K562 (cell line): Measurements from ENCODE around the gene BRICD5. TPM values are rescaled to one million over a fixed set of nuclear protein-coding genes. Genes with fewer than 3 reads are reported as not detected.

Experiments used
- ARNT ChIP-seq, 2 experiments: fragments of 450-650 bp; IDR thresholded peaks; 2 replicates each; pipeline ENCODE4 v1.6.1; 2016; ENCODE audit warnings: mild to moderate bottlenecking in 1 of 2
- C11orf30 ChIP-seq: fragments of 450-650 bp; IDR thresholded peaks from 2 replicates; pipeline ENCODE4 v1.6.1; 2016; ENCODE audit warnings: low read depth, mild to moderate bottlenecking
- HDGF ChIP-seq: fragments of 450-650 bp; IDR thresholded peaks from 2 replicates; pipeline ENCODE4 v1.6.1; 2016
- KDM1A ChIP-seq, 2 experiments: fragments of 450-650 bp; IDR thresholded peaks; 2 replicates each; pipeline ENCODE4 v1.6.1; 2016; ENCODE audit warnings: mild to moderate bottlenecking in 2 of 2
- KLF16 ChIP-seq: IDR thresholded peaks from 2 replicates; pipeline ENCODE4 v1.6.1; 2016; ENCODE audit warnings: antibody characterized with exemption
- MECOM ChIP-seq: fragments of 250-450 bp; sonication (Bioruptor Pico); IDR thresholded peaks from 2 replicates; pipeline ENCODE4 v1.8.0; 2022; ENCODE audit warnings: inconsistent platforms
- MYC ChIP-seq, 2 experiments: fragments of 250-450 bp in 1 of 2; sonication (Bioruptor Pico) in 1 of 2; IDR thresholded peaks; 2 replicates each; pipeline versions ENCODE4 v1.5.1 to v1.6.1; 2012 to 2021; ENCODE audit warnings: low read depth in 2 of 2, borderline replicate concordance in 1 of 2, improper control_type of control experiment in 1 of 2, low read length in 1 of 2, mild to moderate bottlenecking in 1 of 2, moderate library complexity in 1 of 2
- NFRKB ChIP-seq: fragments of 450-650 bp; IDR thresholded peaks from 2 replicates; pipeline ENCODE4 v1.6.1; 2016; ENCODE audit warnings: low read depth
- POLR3G ChIP-seq: IDR thresholded peaks from 2 replicates; pipeline ENCODE4 v1.6.1; 2011; ENCODE audit not compliant: insufficient read length, insufficient replicate concordance; ENCODE audit errors: extremely low read depth
- RBM17 ChIP-seq: fragments of 200-400 bp; formaldehyde crosslinking; IDR thresholded peaks from 2 replicates; pipeline ENCODE4 v1.6.1; 2017; ENCODE audit warnings: low read depth, mild to moderate bottlenecking, low read length, borderline replicate concordance
- SMC3 ChIP-seq: conservative IDR thresholded peaks from 2 replicates; pipeline ENCODE4 v1.6.1; 2011; ENCODE audit warnings: low read depth, low read length, improper control_type of control experiment; ENCODE audit not compliant: insufficient read depth
- STAT5B ChIP-seq: fragments of 250-450 bp; sonication (Bioruptor Pico); IDR thresholded peaks from 2 replicates; pipeline ENCODE4 v1.8.0; 2021; ENCODE audit warnings: mild to moderate bottlenecking, inconsistent platforms
- ZNF354B ChIP-seq: fragments of 250-450 bp; sonication (Bioruptor Pico); IDR thresholded peaks from 2 replicates; pipeline ENCODE4 v1.4.0; 2020
- ZNF830 ChIP-seq: fragments of 250-450 bp; sonication (Bioruptor Pico); IDR thresholded peaks from 2 replicates; pipeline ENCODE4 v1.5.0; 2021; ENCODE audit warnings: mild to moderate bottlenecking
- polyA plus RNA-seq, 8 experiments: library from polyadenylated mRNA; depleted of rRNA in 4 of 8; stranded (reverse) in 5 of 8; unstranded in 3 of 8; fragments of >200 nt; fragmentation: Nextera tagmentation in 2 of 8; fragmentation: Illumina TruSeq in 1 of 8; extraction: Ambion mirVana in 2 of 8; extraction: Trizol in 1 of 8; gene quantifications; 2 replicates each; pipeline versions ENCODE4 v1.2.1 to v1.2.3, GENCODE V29; 2011 to 2014; ENCODE audit warnings: inconsistent platforms in 1 of 8, missing spikeins in 1 of 8
- total RNA-seq, 7 experiments: library from RNA; depleted of rRNA in 6 of 7; stranded (reverse); fragments of >200 nt in 6 of 7; fragmentation: Illumina TruSeq in 2 of 7; extraction: Trizol in 2 of 7; gene quantifications; 2 replicates each; pipeline versions ENCODE4 v1.2.1 to v1.2.3, GENCODE V29; 2011 to 2021; ENCODE audit warnings: low replicate concordance in 1 of 7
- TF ChIP-seq, protein P1 (sequence below), 3 experiments: fragments of 200-800 bp in 1 of 3; fragments of 250-450 bp in 1 of 3; fragments of 450-650 bp in 1 of 3; sonication (Bioruptor Pico) in 1 of 3; sonication (Bioruptor generic) in 1 of 3; formaldehyde crosslinking in 1 of 3; IDR thresholded peaks; 2 replicates each; pipeline versions ENCODE4 v1.6.1 to v1.8.0; 2016 to 2022; ENCODE audit warnings: mild to moderate bottlenecking in 2 of 3, missing genetic modification characterization in 2 of 3, missing compliant biosample characterization in 1 of 3, moderate library complexity in 1 of 3
- TF ChIP-seq, protein P2 (sequence below): fragments of 450-650 bp; formaldehyde crosslinking; IDR thresholded peaks from 2 replicates; pipeline ENCODE4 v1.4.0; 2020; ENCODE audit warnings: mild to moderate bottlenecking, mixed read lengths
- TF ChIP-seq, protein P3 (sequence below): fragments of 200-800 bp; sonication (Bioruptor generic); IDR thresholded peaks from 2 replicates; pipeline ENCODE4 v1.6.1; 2016; ENCODE audit warnings: missing genetic modification characterization, missing compliant biosample characterization
- TF ChIP-seq, protein P4 (sequence below): fragments of 450-650 bp; formaldehyde crosslinking; IDR thresholded peaks from 2 replicates; pipeline ENCODE4 v1.4.0; 2020; ENCODE audit warnings: mild to moderate bottlenecking, moderate library complexity

Gene BRICD5
- total and polyA plus RNA-seq, 9 of the 15 experiments (the other 6 are each of a cell fraction or from before 2014, with no cell fraction given), result 0.24 to 15.1 (median 2.4) TPM; not detected in 1

DNA sequence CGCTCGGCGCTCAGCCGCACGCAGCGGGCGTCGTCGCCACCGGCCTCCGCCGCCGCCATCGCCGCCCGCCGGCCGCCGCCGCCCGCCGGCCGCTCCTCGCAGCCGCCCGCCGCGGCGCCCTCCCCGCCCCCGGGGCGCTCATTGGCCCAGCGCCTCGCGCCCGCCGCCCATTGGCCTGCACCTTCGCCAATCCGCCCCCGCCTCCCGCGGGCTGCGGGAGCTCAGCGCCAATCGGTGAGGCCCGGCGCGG, 4.0 kb upstream of the BRICD5 start, which contains the start of gene PGP (continued):
- TF ChIP-seq, protein P1, sequence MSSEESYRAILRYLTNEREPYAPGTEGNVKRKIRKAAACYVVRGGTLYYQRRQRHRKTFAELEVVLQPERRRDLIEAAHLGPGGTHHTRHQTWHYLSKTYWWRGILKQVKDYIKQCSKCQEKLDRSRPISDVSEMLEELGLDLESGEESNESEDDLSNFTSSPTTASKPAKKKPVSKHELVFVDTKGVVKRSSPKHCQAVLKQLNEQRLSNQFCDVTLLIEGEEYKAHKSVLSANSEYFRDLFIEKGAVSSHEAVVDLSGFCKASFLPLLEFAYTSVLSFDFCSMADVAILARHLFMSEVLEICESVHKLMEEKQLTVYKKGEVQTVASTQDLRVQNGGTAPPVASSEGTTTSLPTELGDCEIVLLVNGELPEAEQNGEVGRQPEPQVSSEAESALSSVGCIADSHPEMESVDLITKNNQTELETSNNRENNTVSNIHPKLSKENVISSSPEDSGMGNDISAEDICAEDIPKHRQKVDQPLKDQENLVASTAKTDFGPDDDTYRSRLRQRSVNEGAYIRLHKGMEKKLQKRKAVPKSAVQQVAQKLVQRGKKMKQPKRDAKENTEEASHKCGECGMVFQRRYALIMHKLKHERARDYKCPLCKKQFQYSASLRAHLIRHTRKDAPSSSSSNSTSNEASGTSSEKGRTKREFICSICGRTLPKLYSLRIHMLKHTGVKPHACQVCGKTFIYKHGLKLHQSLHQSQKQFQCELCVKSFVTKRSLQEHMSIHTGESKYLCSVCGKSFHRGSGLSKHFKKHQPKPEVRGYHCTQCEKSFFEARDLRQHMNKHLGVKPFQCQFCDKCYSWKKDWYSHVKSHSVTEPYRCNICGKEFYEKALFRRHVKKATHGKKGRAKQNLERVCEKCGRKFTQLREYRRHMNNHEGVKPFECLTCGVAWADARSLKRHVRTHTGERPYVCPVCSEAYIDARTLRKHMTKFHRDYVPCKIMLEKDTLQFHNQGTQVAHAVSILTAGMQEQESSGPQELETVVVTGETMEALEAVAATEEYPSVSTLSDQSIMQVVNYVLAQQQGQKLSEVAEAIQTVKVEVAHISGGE (CRISPR knock-in tag; IDR thresholded peaks at IDR 0.05), result peak in 2 of 3 experiments; percentile 68 to 94; a peak in 4 of 6 replicates
- TF ChIP-seq, protein P2, sequence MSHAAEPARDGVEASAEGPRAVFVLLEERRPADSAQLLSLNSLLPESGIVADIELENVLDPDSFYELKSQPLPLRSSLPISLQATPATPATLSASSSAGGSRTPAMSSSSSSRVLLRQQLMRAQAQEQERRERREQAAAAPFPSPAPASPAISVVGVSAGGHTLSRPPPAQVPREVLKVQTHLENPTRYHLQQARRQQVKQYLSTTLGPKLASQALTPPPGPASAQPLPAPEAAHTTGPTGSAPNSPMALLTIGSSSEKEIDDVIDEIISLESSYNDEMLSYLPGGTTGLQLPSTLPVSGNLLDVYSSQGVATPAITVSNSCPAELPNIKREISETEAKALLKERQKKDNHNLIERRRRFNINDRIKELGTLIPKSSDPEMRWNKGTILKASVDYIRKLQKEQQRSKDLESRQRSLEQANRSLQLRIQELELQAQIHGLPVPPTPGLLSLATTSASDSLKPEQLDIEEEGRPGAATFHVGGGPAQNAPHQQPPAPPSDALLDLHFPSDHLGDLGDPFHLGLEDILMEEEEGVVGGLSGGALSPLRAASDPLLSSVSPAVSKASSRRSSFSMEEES (CRISPR knock-in tag), result no peak
- TF ChIP-seq C11orf30 (no peak), KDM1A (IDR thresholded peaks at IDR 0.05) (no peak), ZNF354B (CRISPR knock-in tag) (no peak; the same call in 1 of the 2 replicates), HDGF (no peak), RBM17 (no peak), MECOM (CRISPR knock-in tag) (peak; percentile 75; the same call in 1 of the 2 replicates), KLF16 (no peak), ZNF830 (CRISPR knock-in tag) (no peak), SMC3 (no peak), NFRKB (no peak), STAT5B (CRISPR knock-in tag) (no peak), ARNT (IDR thresholded peaks at IDR 0.05) (no peak), MYC (IDR thresholded peaks at IDR 0.05; ENCODE audit: low read depth, low read length) (no peak), MYC (CRISPR knock-in tag; IDR thresholded peaks at IDR 0.05; ENCODE audit: borderline replicate concordance, low read depth) (no peak), POLR3G (no peak)
- TF ChIP-seq, protein P3, sequence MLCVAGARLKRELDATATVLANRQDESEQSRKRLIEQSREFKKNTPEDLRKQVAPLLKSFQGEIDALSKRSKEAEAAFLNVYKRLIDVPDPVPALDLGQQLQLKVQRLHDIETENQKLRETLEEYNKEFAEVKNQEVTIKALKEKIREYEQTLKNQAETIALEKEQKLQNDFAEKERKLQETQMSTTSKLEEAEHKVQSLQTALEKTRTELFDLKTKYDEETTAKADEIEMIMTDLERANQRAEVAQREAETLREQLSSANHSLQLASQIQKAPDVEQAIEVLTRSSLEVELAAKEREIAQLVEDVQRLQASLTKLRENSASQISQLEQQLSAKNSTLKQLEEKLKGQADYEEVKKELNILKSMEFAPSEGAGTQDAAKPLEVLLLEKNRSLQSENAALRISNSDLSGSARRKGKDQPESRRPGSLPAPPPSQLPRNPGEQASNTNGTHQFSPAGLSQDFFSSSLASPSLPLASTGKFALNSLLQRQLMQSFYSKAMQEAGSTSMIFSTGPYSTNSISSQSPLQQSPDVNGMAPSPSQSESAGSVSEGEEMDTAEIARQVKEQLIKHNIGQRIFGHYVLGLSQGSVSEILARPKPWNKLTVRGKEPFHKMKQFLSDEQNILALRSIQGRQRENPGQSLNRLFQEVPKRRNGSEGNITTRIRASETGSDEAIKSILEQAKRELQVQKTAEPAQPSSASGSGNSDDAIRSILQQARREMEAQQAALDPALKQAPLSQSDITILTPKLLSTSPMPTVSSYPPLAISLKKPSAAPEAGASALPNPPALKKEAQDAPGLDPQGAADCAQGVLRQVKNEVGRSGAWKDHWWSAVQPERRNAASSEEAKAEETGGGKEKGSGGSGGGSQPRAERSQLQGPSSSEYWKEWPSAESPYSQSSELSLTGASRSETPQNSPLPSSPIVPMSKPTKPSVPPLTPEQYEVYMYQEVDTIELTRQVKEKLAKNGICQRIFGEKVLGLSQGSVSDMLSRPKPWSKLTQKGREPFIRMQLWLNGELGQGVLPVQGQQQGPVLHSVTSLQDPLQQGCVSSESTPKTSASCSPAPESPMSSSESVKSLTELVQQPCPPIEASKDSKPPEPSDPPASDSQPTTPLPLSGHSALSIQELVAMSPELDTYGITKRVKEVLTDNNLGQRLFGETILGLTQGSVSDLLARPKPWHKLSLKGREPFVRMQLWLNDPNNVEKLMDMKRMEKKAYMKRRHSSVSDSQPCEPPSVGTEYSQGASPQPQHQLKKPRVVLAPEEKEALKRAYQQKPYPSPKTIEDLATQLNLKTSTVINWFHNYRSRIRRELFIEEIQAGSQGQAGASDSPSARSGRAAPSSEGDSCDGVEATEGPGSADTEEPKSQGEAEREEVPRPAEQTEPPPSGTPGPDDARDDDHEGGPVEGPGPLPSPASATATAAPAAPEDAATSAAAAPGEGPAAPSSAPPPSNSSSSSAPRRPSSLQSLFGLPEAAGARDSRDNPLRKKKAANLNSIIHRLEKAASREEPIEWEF (CRISPR knock-in tag), result peak; percentile 99; the same call in 1 of the 2 replicates
- TF ChIP-seq, protein P4, sequence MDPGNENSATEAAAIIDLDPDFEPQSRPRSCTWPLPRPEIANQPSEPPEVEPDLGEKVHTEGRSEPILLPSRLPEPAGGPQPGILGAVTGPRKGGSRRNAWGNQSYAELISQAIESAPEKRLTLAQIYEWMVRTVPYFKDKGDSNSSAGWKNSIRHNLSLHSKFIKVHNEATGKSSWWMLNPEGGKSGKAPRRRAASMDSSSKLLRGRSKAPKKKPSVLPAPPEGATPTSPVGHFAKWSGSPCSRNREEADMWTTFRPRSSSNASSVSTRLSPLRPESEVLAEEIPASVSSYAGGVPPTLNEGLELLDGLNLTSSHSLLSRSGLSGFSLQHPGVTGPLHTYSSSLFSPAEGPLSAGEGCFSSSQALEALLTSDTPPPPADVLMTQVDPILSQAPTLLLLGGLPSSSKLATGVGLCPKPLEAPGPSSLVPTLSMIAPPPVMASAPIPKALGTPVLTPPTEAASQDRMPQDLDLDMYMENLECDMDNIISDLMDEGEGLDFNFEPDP (CRISPR knock-in tag), result no peak
